HG03066 (cell line): ENCODE data around the gene STAP2.
"Not testable (repeated sequence)": the region's sequence is repeated elsewhere in the genome, so short reads cannot be mapped to it uniquely, and the experiment has no call there.

Experiments
- ATAC-seq: cut with Tn5 transposase; IDR thresholded peaks from one replicate; pipeline ENCODE4 v1.9.1; 2021; ENCODE audit warnings: low read depth; ENCODE audit not compliant: unreplicated experiment

Gene STAP2

DNA sequence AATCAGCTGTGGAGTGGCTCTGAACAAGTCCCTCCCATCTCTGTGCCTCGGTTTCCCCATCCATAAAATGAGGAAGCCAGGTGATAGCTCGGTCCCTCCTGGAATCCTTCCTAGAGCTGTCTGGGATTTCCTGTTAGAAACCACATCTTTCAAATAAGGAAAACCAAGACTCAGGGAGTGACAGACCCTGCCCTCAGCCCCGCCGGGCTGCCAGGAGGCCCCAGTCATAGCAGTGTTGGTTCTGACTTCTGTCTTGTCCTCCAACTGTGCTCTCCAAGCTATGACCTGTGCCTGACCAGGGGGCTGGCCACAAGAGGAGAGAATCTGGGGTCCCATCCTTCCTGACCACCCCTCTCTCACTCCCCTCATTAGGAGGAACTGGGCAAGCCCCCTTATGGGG, 60.6 kb downstream of the STAP2 start:
- ATAC-seq = no peak

DNA sequence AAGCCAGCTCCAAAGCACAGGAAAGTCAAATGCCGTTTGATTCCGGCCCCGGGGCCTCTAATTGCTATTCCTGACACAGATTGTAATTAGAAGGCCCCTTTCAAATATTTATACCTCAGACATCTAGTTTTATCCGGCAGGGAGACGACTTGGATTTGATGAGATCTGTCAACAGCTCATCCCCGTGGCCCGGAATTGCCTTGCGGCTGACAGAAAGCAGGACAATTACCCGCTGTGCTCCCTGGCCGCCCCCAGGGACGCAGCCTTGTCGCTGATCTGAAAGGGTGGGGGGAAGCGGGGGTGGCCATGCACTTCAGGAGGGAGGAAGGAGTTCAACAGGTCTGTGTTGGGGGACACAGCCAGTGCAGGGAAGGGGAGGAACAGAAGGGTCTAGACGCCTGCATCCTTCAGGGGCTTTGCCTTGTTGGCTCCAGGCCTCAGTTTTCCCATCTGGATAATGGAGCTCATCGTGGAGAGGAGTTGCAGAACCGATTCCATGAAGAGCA, 61.4 kb downstream of the STAP2 start:
- no peak for ATAC-seq

DNA sequence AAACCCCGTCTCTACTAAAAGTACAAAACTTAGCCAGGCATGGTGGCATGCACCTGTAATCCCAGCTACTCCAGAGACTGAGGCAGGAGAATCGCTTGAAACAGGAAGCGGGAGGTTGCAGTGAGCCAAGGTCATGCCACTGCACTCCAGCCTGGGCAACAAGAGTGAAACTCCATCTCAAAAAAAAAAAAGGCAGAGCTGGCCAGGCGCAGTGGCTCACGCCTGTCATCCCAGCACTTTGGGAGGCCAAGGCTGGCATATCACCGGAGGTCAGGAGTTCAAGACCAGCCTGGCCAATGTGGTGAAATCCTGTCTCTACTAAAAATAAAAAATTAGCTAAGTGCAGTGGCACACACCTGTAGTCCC, 64.3 kb downstream of the STAP2 start:
- ATAC-seq = not testable (repeated sequence)
